ENCODE data around the gene RTKN2. TPM values are rescaled to one million over a fixed set of nuclear protein-coding genes. Genes with fewer than 3 reads are reported as not detected.
"Not testable (repeated sequence)": the region's sequence is repeated elsewhere in the genome, so short reads cannot be mapped to it uniquely, and the experiment has no call there.

The RTKN2 gene, protein sequence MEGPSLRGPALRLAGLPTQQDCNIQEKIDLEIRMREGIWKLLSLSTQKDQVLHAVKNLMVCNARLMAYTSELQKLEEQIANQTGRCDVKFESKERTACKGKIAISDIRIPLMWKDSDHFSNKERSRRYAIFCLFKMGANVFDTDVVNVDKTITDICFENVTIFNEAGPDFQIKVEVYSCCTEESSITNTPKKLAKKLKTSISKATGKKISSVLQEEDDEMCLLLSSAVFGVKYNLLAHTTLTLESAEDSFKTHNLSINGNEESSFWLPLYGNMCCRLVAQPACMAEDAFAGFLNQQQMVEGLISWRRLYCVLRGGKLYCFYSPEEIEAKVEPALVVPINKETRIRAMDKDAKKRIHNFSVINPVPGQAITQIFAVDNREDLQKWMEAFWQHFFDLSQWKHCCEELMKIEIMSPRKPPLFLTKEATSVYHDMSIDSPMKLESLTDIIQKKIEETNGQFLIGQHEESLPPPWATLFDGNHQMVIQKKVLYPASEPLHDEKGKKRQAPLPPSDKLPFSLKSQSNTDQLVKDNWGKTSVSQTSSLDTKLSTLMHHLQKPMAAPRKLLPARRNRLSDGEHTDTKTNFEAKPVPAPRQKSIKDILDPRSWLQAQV
- total RNA-seq, result 1 to 10 TPM; 2.2 to 2.6 TPM

GRCh38 chr10:62268399-62269114, at the start of gene RTKN2:
Gene RTKN2 (minus strand): TSS chr10:62268844. CDS start chr10:62268610, 234 bp downstream.
- ChIA-PET CTCF (interaction anchor here (1.8 to 2.3 kb wide), 2 partner anchors 169 to 230 kb away, joined by 5 read pairs; no protein-coding TSS in a partner anchor), POLR2A (interaction anchor here (0.8 kb wide), 1 partner anchor 366 kb away, joined by 3 read pairs; no protein-coding TSS in a partner anchor)
- Mint-ChIP-seq H3K4me3 (peak within 1 kb of the TSS; percentile 70), H3K9me3 (ENCODE audit: insufficient read depth) (no peaks in the 10 kb centered on the region), H3K27ac (no peak within 1 kb of the TSS), H3K27me3 (ENCODE audit: low read depth) (peaks cover 41% of the 10 kb centered on the region), H3K4me1 (ENCODE audit: low read depth) (peaks cover 17% of the 10 kb centered on the region), H3K36me3 (ENCODE audit: low read depth) (no peaks in the 10 kb centered on the region)
- peak; percentile 72 for DNase-seq
- ATAC-seq, result peak; percentile 91

- H3K4me1 Mint-ChIP-seq (ENCODE audit: low read depth), result no peaks in the 10 kb centered on the region
- DNase-seq (no peak), ATAC-seq (no peak)
- H3K9me3 Mint-ChIP-seq (ENCODE audit: insufficient read depth), result no peaks in the 10 kb centered on the region
- POLR2A ChIA-PET, result no interaction called here
- H3K27ac Mint-ChIP-seq, result no peak overlapping the region
- CTCF ChIA-PET, result no interaction called here
- H3K27me3 Mint-ChIP-seq (ENCODE audit: low read depth), result peaks cover 4% of the 10 kb centered on the region
- H3K36me3 Mint-ChIP-seq (ENCODE audit: low read depth), result no peaks in the 10 kb centered on the region
- H3K4me3 Mint-ChIP-seq, result no peak overlapping the region
These were observed 48.6 kb upstream of the RTKN2 start for GRCh38 chr10:62317257-62317656.

GRCh38 chr10:62309254-62309653, 40.6 kb upstream of the RTKN2 start:
- Mint-ChIP-seq H3K4me3 (no peak overlapping the region), H3K27me3 (ENCODE audit: low read depth) (no peaks in the 10 kb centered on the region), H3K36me3 (ENCODE audit: low read depth) (no peaks in the 10 kb centered on the region), H3K9me3 (ENCODE audit: insufficient read depth) (no peaks in the 10 kb centered on the region), H3K4me1 (ENCODE audit: low read depth) (no peaks in the 10 kb centered on the region), H3K27ac (no peak overlapping the region)
- DNase-seq (no peak), ATAC-seq (no peak)
- ChIA-PET CTCF (no interaction called here), POLR2A (no interaction called here)

DNA sequence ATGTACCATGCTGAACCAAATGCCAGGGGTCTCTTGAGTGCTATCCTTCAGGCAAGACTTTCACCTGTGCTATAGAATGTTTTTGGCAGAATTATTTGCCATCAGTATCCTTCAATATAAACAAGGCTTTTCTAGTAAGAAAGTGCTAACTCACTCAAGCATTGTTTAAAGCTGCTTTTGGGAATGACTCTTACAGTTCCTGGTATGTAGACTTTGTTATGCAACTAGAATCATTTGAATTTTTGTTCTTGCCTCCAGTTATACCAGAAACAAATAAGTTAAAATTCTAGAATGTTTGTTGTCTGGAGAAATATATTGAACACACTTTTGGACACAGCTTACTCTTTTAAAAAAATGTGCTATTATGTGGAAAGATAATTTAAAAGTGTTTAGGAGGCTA, 39.5 kb upstream of the RTKN2 start:
- ChIA-PET CTCF (no interaction called here), POLR2A (no interaction called here)
- Mint-ChIP-seq H3K27ac (no peak overlapping the region), H3K9me3 (ENCODE audit: insufficient read depth) (no peaks in the 10 kb centered on the region), H3K36me3 (ENCODE audit: low read depth) (no peaks in the 10 kb centered on the region), H3K27me3 (ENCODE audit: low read depth) (no peaks in the 10 kb centered on the region), H3K4me3 (no peak overlapping the region), H3K4me1 (ENCODE audit: low read depth) (no peaks in the 10 kb centered on the region)
- ATAC-seq, result no peak
- DNase-seq, result no peak

DNA sequence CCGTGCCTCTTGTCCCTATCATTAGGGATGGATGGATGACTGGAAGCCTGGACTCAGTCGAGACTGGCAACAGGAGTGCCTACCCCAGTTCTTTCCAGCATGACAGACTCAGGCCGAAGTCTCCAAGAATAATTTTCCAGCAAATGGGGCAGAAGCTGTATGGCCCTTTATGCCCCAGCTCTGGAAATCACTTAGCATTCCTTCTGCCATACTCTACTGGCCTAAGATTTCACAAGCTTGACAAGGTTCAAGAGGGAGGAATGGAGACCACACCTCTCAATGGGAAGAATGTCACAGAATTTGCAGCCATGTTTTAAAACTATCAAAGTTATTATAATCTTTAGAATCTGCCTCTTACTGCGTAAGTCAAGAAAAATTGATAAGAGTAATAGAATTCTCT, 39.0 kb upstream of the RTKN2 start:
- Mint-ChIP-seq H3K9me3 (ENCODE audit: insufficient read depth) (no peaks in the 10 kb centered on the region), H3K27ac (no peak overlapping the region), H3K27me3 (ENCODE audit: low read depth) (no peaks in the 10 kb centered on the region), H3K36me3 (ENCODE audit: low read depth) (no peaks in the 10 kb centered on the region), H3K4me3 (no peak overlapping the region), H3K4me1 (ENCODE audit: low read depth) (no peaks in the 10 kb centered on the region)
- DNase-seq (no peak), ATAC-seq (no peak)
- POLR2A ChIA-PET, result no interaction called here
- CTCF ChIA-PET, result no interaction called here

GRCh38 chr10:62306663-62307062, 38.0 kb upstream of the RTKN2 start:
- no peaks in the 10 kb centered on the region for H3K36me3 Mint-ChIP-seq (ENCODE audit: low read depth)

DNA sequence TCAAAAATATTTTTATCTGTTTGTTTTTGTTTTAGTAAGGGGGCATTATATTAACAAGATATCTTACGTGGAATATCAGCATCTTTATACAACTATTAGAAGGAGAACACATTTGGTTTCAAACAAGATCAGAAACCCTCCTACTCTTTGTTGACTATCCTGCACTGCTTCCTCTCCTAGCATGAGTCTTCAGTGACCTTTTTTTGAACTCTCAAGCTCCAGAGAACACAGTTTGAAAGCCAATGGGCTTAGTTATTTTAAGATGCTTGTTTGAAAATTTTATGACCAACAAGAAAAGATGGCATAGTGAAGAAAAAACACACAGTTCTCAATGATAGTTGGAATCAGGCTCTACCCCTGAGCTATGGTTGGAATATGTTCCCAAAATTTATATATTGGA, 37.2 kb upstream of the RTKN2 start:
- no peaks in the 10 kb centered on the region for H3K4me1 Mint-ChIP-seq (ENCODE audit: low read depth)
- no peak for ATAC-seq
- CTCF ChIA-PET, result no interaction called here

More at GRCh38 chr10:62306663-62307062, 38.0 kb upstream of the RTKN2 start:
- DNase-seq (no peak), ATAC-seq (no peak)
- CTCF ChIA-PET, result no interaction called here
- Mint-ChIP-seq H3K4me1 (ENCODE audit: low read depth) (no peaks in the 10 kb centered on the region), H3K4me3 (no peak overlapping the region), H3K27me3 (ENCODE audit: low read depth) (no peaks in the 10 kb centered on the region), H3K9me3 (ENCODE audit: insufficient read depth) (no peaks in the 10 kb centered on the region), H3K27ac (no peak overlapping the region)
- POLR2A ChIA-PET, result no interaction called here

DNA sequence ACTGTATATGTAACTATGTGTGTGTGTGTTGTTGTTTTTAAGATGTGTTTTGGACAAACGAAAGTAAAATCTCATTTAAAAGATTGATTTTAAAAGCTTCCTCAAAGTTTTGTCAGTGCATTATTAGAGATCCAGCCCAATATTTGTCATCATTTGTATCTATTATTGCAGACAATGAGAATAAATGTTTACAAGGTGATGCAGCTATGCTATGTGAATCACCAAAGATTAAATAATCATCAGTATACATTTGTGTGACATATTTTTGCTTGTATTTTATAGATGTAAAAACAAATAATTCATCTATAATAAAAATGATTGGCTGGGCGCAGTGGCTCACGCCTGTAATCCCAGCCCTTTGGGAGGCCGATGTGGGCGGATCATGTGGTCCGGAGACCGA, 35.3 kb upstream of the RTKN2 start:
- H3K4me3 Mint-ChIP-seq, result no peak overlapping the region
- DNase-seq (no peak), ATAC-seq (no peak)
- ChIA-PET POLR2A (interaction anchor here (0.6 kb wide), 1 partner anchor 117 kb away, joined by 3 read pairs; no protein-coding TSS in a partner anchor), CTCF (no interaction called here)
- H3K27ac Mint-ChIP-seq, result no peak overlapping the region
- H3K9me3 Mint-ChIP-seq (ENCODE audit: insufficient read depth), result peaks cover 7% of the 10 kb centered on the region
- no peaks in the 10 kb centered on the region for H3K36me3 Mint-ChIP-seq (ENCODE audit: low read depth)
- H3K27me3 Mint-ChIP-seq (ENCODE audit: low read depth), result no peaks in the 10 kb centered on the region
- no peaks in the 10 kb centered on the region for H3K4me1 Mint-ChIP-seq (ENCODE audit: low read depth)

More for the DNA sequence above, 37.2 kb upstream of the RTKN2 start:
- DNase-seq, result no peak
- H3K27me3 Mint-ChIP-seq (ENCODE audit: low read depth), result no peaks in the 10 kb centered on the region
- POLR2A ChIA-PET, result no interaction called here
- H3K36me3 Mint-ChIP-seq (ENCODE audit: low read depth), result no peaks in the 10 kb centered on the region
- H3K27ac Mint-ChIP-seq, result no peak overlapping the region
- H3K4me3 Mint-ChIP-seq, result no peak overlapping the region
- H3K9me3 Mint-ChIP-seq (ENCODE audit: insufficient read depth), result no peaks in the 10 kb centered on the region

DNA sequence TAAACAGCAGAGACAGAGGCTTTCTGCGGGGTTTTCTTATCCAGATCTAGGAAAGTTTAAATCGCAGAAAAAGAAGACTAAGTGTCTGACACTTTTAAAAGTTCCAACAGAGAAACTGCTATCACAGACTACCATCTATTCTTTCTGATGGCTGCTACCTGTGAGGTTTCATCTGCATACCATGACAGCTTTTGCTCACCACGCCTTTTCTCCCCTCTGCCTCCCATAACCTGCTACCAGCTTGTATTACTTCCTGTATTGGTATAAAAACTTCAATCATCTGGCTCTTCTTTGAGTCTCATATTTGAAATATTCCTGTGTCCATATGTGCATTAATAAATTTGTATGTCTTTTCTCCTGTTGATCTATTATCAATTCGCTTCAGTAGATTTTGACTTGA, 34.1 kb upstream of the RTKN2 start:
- Mint-ChIP-seq H3K27ac (no peak overlapping the region), H3K27me3 (ENCODE audit: low read depth) (no peaks in the 10 kb centered on the region), H3K4me1 (ENCODE audit: low read depth) (no peaks in the 10 kb centered on the region), H3K36me3 (ENCODE audit: low read depth) (no peaks in the 10 kb centered on the region), H3K9me3 (ENCODE audit: insufficient read depth) (peaks cover 7% of the 10 kb centered on the region), H3K4me3 (no peak overlapping the region)
- ChIA-PET POLR2A (no interaction called here), CTCF (no interaction called here)
- no peak for DNase-seq
- ATAC-seq, result no peak

- no peak overlapping the region for H3K4me3 Mint-ChIP-seq
- no peak overlapping the region for H3K27ac Mint-ChIP-seq
- DNase-seq (no peak), ATAC-seq (no peak)
- CTCF ChIA-PET, result no interaction called here
- no peaks in the 10 kb centered on the region for H3K36me3 Mint-ChIP-seq (ENCODE audit: low read depth)
- no peaks in the 10 kb centered on the region for H3K4me1 Mint-ChIP-seq (ENCODE audit: low read depth)
- POLR2A ChIA-PET, result no interaction called here
- H3K9me3 Mint-ChIP-seq (ENCODE audit: insufficient read depth), result peaks cover 7% of the 10 kb centered on the region
- peaks cover 6% of the 10 kb centered on the region for H3K27me3 Mint-ChIP-seq (ENCODE audit: low read depth)
These were observed 29.2 kb upstream of the RTKN2 start for GRCh38 chr10:62297857-62298256.

DNA sequence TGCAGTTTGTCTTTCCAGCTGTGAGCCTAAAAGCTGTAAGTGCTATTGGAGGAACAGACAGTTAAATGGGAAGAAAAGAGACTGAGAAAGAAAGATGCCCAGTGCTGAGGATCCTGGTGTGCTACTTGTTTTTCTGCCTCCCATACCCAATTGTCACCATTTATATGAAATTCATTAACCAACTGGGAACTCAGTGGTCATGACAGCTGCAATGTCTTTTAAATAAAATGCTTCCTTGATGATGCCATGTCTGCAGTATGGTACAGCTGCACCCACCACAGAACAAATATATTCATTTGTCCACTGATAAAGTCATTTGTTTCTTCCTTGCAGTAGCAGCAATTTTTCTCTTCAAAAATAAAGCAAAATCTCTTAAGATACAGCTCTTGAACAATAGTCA, 15.6 kb upstream of the RTKN2 start:
- ATAC-seq, result no peak
- peaks cover 16% of the 10 kb centered on the region for H3K27me3 Mint-ChIP-seq (ENCODE audit: low read depth)
- H3K4me1 Mint-ChIP-seq (ENCODE audit: low read depth), result no peaks in the 10 kb centered on the region
- no peak for DNase-seq
- no peaks in the 10 kb centered on the region for H3K36me3 Mint-ChIP-seq (ENCODE audit: low read depth)
- no peak overlapping the region for H3K27ac Mint-ChIP-seq
- H3K4me3 Mint-ChIP-seq, result no peak overlapping the region
- CTCF ChIA-PET, result no interaction called here
- H3K9me3 Mint-ChIP-seq (ENCODE audit: insufficient read depth), result no peaks in the 10 kb centered on the region
- POLR2A ChIA-PET, result no interaction called here

DNA sequence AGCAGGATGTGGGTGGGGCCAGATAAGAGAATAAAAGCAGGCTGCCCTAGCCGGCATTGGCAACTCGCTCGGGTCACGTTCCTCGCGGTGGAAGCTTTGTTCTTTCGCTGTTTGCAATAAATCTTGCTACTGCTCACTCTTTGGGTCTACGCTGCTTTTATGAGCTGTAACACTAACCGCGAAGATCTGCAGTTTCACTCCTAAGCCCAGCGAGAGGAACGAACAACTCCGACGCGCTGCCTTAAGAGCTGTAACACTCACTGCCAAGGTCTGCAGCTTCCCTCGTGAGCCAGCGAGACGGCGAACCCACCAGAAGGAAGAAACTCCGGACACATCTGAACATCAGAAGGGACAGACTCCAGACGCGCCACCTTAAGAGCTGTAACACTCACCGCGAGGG, 12.7 kb upstream of the RTKN2 start:
- CTCF ChIA-PET; H3K4me1 Mint-ChIP-seq (ENCODE audit: low read depth); ATAC-seq; DNase-seq; POLR2A ChIA-PET; H3K4me3 Mint-ChIP-seq; H3K27ac Mint-ChIP-seq; H3K9me3 Mint-ChIP-seq (ENCODE audit: insufficient read depth); H3K36me3 Mint-ChIP-seq (ENCODE audit: low read depth): not testable (repeated sequence)
- H3K27me3 Mint-ChIP-seq (ENCODE audit: low read depth), result peaks cover 15% of the 10 kb centered on the region
